ENCODE measurements around the gene CEP85.
"Not testable (repeated sequence)": the region's sequence is repeated elsewhere in the genome, so short reads cannot be mapped to it uniquely, and the experiment has no call there.

CEP85 gene

DNA sequence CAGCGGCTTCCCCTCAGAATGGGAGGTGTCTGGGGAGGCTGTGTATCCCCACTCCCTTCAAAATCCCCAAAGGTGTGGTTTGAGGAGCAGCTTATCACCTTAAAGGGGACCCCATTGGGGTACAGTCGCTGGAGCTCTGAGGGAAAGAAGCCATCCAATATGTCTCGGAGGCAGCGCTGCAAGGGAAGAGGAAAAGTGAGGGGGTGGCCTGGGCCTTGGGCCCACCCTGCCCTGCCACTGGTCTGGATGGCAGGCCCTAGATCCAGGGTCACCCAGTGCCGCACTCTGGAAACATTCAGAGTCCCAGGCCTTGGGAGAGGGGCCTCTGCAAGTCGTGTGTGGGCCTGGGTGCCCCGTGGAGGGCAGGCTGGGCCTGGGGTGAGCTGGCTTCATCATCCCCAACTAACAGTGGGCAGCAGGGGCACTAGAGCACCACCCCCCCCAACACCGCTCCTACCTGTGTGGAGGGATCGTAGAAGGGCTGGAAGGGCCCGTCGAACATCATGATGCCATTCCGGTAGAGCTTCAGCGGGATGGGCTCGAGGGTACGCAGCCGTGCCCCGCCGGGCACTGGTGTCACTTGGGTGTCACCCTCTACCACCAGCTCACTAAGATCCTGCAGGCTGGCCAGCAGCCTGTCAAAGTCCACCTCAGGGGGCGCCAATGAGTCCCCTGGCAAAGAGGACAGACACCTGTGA is 51.5 kb downstream of the CEP85 start:
- DNase-seq (ENCODE audit: insufficient read length) (no peak), FAIRE-seq (no peak)
- TF ChIP-seq TAF1 (IDR thresholded peaks at IDR 0.05; ENCODE audit: borderline replicate concordance, low read depth, low read length): no peak
- TF ChIP-seq POLR2A (IDR thresholded peaks at IDR 0.05; ENCODE audit: low read depth, low read length): no peak
- TF ChIP-seq POLR2AphosphoS5 (IDR thresholded peaks at IDR 0.05; ENCODE audit: low read depth, low read length): no peak

DNA sequence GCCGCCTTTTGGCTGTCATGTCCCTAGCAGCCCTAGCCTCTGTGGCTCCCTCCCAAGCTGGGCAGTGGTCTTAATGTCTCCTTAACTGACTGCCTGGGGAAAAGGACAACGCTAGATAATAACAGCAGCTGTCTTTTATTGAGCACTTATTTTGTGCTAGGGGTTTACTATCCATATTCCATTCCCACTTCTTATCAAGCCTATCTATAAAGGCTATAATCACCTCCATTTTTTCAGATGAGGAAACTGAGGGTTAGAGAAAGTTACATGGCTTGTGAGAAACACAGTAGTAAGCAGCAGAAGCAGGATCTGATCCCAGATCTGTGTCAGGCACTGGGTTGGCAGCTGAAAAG is 52.0 kb downstream of the CEP85 start:
- TF ChIP-seq POLR2AphosphoS5 (IDR thresholded peaks at IDR 0.05; ENCODE audit: low read depth, low read length) (no peak), POLR2A (IDR thresholded peaks at IDR 0.05; ENCODE audit: low read depth, low read length) (no peak), TAF1 (IDR thresholded peaks at IDR 0.05; ENCODE audit: borderline replicate concordance, low read depth, low read length) (no peak)
- FAIRE-seq: no peak
- DNase-seq (ENCODE audit: insufficient read length): no peak

DNA sequence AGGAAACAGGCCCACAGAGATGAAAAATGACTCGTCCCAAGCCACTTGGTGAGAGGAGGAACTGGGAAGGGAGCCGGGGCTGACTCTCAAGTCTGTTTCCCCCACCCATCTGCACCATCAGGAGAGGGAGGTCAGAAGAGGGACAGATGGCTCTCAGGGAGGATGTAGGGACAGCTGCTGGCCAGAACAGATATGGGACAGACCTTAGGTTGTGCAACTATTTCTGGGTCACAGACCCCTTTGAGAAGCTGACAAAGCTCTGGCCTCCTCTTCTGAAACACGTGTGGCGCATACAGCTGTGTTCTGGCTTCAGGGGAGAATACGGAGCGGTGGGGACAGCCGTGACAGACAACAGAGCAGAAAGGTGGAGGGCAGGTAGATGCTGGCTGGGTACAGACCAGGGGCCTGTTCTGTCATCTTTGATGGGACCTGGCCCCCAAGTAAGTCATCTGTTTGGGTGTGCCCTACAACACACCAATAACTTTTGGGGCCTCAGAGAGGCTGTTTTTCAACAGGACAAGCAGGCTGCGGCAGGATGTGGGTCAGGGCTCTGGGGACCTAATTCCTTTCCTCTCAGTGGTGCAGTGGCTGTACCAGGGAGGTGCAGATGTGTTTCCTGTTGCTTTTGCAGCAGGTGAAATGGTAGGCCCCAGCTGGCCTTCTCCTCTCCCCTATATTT is 53.2 kb downstream of the CEP85 start:
- TF ChIP-seq POLR2A (IDR thresholded peaks at IDR 0.05; ENCODE audit: low read depth, low read length): 0 out of 2 replicates have a peak, but pooled peaks have one; percentile 57
- TF ChIP-seq POLR2AphosphoS5 (IDR thresholded peaks at IDR 0.05; ENCODE audit: low read depth, low read length): no peak
- peak; percentile 82 for FAIRE-seq
- DNase-seq (ENCODE audit: insufficient read length): peak; percentile 71

DNA sequence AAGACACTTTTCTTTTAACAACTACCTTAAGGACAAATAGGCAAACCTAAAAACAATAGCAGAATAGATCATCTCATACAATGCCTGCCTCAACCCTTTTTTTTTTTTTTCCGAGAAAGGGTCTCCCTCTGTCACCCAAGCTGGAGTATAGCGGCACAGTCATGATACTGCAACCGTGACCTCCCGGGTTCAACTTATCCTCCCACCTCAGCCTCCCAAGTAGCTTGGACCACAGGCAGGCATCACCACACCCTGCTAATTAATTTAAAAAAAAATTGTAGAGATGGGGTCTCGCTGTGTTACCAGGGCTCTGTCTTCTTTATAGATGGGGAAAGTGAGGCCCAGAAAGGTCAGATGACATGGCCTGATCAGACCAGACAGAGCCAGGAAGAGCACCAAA is 53.8 kb downstream of the CEP85 start:
- DNase-seq (ENCODE audit: insufficient read length) (no peak), FAIRE-seq (no peak)
- no peak for TF ChIP-seq POLR2AphosphoS5 (IDR thresholded peaks at IDR 0.05; ENCODE audit: low read depth, low read length)
- TF ChIP-seq POLR2A (IDR thresholded peaks at IDR 0.05; ENCODE audit: low read depth, low read length): no peak
- TF ChIP-seq TAF1 (IDR thresholded peaks at IDR 0.05; ENCODE audit: borderline replicate concordance, low read depth, low read length): no peak

DNA sequence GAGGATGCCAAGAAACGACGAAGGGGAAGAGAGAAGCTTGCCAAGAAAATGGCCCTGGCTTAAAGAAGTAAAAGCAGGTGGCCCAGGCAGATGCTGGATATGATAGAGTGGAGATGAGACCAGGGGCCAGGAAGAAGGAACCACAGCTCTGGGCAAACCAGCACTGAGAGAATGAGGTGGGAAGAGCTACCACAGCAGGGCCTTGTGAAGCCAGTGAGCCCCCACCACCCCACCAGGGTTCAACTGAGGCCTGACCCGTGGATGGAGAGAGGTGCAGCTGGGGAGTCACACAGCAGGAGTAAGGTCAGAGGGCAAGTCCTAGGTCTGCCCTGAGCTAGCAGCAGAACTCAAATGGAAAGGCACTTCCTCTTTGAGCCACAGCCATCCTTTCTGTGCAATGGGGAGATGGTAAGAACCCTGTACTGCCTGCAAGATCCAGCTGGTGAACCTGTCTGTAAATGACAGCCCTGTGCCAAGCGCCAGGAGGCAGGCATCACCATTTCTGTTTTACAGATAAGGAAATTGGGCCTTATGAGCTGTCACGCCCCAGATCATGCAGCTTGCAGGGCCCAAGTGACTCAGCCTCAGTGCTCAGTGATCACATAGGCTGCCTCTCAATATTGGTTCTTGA is 54.4 kb downstream of the CEP85 start:
- 0 out of 2 replicates have a peak, but pooled peaks have one; percentile 18 for TF ChIP-seq POLR2AphosphoS5 (IDR thresholded peaks at IDR 0.05; ENCODE audit: low read depth, low read length)
- no peak for TF ChIP-seq TAF1 (IDR thresholded peaks at IDR 0.05; ENCODE audit: borderline replicate concordance, low read depth, low read length)
- peak; percentile 90 for FAIRE-seq
- DNase-seq (ENCODE audit: insufficient read length): no peak

DNA sequence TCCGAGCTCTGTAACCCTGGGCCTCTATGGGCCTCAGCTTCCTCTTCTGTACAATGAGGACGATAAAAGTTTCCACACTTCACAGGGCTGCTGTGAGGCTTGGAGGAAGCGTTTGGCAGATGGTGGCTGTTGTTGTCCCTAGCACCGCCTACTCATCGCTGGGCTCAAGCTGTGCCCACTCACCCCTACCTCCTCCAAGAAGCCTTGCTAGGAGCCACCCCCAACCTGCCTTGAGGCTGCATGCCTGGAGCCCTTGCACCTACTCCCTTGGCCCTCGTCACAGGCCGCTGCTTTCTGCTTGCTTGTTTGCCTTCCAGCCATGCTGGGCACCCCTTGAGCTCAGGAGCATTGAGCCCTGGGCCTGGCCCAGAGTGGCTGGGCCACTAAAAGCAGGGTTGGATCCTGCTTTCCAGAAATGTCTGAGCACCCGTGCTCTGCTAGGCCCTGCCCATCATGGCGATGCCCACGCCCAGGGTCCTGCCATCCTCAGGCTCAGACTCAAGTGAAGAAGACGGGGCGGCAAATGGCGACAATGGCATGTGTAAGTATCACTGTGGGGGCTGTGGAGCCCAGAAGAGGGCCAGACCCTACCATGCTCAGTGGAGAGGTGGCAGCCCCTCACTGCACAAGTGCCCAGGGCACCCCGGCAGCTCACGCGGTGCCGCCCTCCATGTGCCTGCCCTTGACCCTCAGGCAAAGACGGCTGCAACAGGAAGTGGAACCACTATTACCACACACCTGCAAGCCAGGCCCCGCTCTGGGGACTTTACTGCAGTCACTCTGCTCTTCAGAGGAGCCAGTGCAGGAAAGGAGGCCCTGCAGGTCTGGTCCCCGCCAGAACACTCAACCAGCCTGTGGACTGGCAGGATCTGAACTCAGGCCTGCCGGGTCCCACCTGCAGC is 55.4 kb downstream of the CEP85 start:
- peak; percentile 25; the same call in 1 of the 2 replicates for TF ChIP-seq POLR2AphosphoS5 (IDR thresholded peaks at IDR 0.05; ENCODE audit: low read depth, low read length)
- peak; percentile 57; the same call in 1 of the 2 replicates for TF ChIP-seq POLR2A (IDR thresholded peaks at IDR 0.05; ENCODE audit: low read depth, low read length)
- TF ChIP-seq TAF1 (IDR thresholded peaks at IDR 0.05; ENCODE audit: borderline replicate concordance, low read depth, low read length): peak; percentile 13; the same call in 1 of the 2 replicates
- DNase-seq (ENCODE audit: insufficient read length) (peak; percentile 85), FAIRE-seq (peak; percentile 87)

DNA sequence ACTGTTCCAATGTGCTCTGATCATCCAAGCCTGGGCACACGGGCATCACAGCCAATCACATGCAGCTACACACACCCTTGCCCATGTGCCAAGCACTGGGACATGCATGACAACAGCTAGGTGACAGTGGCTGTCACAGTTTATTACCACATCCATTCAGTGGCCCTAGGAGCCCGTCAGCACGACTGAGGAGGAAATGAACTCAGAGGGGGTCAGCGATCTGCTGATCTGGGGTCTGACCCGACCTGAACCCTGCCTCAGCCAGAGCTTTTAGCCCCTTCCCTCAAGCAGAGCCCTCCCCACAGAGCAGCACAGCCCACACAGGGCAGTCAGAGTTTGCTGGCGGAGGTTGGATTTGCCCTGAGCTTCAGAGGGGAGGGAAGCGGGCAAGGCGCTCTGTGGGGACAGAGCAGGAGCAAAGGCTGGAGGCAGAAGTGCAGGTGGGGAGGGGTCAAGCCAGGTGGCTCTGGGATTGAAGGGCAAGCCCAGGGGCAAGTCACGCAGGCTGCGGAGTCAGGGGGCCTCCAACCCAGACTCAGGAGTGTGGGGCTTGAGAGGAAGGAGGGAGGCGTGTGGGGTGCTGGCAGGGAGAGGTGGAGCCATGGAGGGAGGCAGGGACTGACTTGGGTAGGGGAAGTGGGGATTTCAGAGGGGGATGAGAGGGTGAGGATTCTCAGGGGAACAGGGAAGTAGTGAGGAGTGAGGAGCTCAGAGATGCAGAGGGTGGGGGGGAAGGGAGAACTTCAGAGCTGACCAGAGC is 56.3 kb downstream of the CEP85 start:
- FAIRE-seq (no peak), DNase-seq (ENCODE audit: insufficient read length) (no peak)
- no peak for TF ChIP-seq TAF1 (IDR thresholded peaks at IDR 0.05; ENCODE audit: borderline replicate concordance, low read depth, low read length)
- TF ChIP-seq POLR2AphosphoS5 (IDR thresholded peaks at IDR 0.05; ENCODE audit: low read depth, low read length): no peak
- no peak for TF ChIP-seq POLR2A (IDR thresholded peaks at IDR 0.05; ENCODE audit: low read depth, low read length)

DNA sequence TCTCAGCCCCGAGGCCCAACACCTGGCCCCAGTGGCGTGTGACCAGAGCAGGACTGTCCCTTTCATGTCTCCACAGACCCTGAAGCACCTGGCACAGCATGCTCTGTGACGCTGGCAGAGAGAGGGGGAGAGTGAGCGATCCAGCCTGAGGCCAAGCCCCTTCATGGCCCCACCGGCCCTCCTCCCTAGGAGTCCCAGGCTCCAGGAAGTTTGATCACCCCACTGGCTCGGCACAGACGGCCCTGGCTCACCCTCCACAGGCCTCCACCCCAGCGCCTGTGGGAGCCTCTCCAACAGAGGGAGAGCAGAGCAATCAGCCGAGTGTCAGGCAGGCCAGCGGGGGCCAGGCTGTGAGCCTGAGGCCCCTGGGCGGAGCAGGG is 56.9 kb downstream of the CEP85 start:
- no peak for TF ChIP-seq POLR2AphosphoS5 (IDR thresholded peaks at IDR 0.05; ENCODE audit: low read depth, low read length)
- no peak for TF ChIP-seq POLR2A (IDR thresholded peaks at IDR 0.05; ENCODE audit: low read depth, low read length)
- TF ChIP-seq TAF1 (IDR thresholded peaks at IDR 0.05; ENCODE audit: borderline replicate concordance, low read depth, low read length): no peak
- no peak for DNase-seq (ENCODE audit: insufficient read length)
- FAIRE-seq: no peak

DNA sequence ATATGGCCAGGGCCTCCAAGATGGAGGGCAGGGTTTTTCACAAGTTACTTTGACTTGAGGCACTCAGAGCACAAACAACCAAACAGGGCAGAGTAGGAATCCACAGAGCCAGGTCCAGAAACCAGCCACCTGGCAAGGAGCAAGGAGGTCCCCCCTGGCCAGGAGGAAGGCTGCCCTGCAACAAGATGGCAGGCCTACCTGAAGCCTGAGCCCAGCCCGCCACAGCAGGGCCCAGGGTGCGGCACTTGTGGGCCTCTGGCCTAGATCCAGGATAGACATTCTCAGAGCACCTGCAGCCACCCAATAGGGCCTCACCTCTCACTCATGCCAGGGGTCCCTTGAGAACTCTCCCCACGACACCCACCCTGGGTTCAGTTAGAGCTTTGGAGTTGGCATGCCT is 57.4 kb downstream of the CEP85 start:
- DNase-seq (ENCODE audit: insufficient read length): no peak
- TF ChIP-seq POLR2A (IDR thresholded peaks at IDR 0.05; ENCODE audit: low read depth, low read length) (no peak), POLR2AphosphoS5 (IDR thresholded peaks at IDR 0.05; ENCODE audit: low read depth, low read length) (no peak), TAF1 (IDR thresholded peaks at IDR 0.05; ENCODE audit: borderline replicate concordance, low read depth, low read length) (no peak)
- no peak for FAIRE-seq

DNA sequence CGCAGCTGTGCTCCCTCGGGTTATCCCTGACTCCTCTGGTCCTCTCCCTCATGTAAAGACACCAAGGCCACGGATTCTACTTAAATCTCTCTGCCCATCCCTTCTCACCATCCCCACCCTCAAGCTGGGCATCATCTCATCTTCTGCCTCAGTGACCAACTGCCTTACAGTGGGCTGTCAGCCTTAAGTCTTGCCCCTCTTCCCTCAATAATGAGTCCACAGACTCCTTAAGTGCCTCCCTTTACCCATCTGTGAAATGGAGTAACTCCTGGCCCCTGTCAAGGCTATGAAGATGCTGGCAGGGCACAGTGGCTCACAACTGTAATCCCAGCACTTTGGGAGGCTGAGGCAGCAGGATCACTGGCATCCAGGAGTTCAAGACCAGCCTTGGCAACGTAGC is 57.9 kb downstream of the CEP85 start:
- TF ChIP-seq POLR2AphosphoS5 (IDR thresholded peaks at IDR 0.05; ENCODE audit: low read depth, low read length): no peak
- TF ChIP-seq POLR2A (IDR thresholded peaks at IDR 0.05; ENCODE audit: low read depth, low read length): no peak
- TF ChIP-seq TAF1 (IDR thresholded peaks at IDR 0.05; ENCODE audit: borderline replicate concordance, low read depth, low read length): no peak
- no peak for DNase-seq (ENCODE audit: insufficient read length)
- FAIRE-seq: no peak

DNA sequence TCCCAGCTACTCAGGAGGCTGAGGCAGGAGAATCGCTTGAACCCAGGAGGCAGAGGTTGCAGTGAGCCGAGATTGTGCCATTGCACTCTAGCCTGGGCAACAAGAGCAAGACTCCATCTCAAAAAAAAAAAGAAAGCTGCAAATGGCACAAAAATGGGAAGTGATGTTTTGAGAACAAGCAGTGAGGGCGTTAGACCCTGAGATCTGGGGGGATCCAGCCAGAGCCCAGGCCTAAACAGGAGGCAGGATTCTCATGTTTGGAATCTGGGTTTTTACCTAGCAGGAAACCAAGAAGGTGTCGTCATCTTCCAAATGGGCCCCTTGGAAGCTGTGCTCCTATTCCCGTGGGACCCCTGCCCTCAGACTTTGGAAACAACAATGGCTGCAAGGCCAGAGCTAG is 58.7 kb downstream of the CEP85 start:
- DNase-seq (ENCODE audit: insufficient read length); FAIRE-seq: not testable (repeated sequence)

Data from GM12892 (cell line).